Transverse colon (tissue), 4 donors: ENCODE measurements around the gene WWP2. TPM values are rescaled to one million over a fixed set of nuclear protein-coding genes. Genes with fewer than 3 reads are reported as not detected.

Source experiments
- DNase-seq: peaks from one replicate; pipeline ENCODE4 v3.0.0-alpha.2; 2019
- H3K27ac ChIP-seq, 4 donors: fragments of 200-600 bp; sonication (generic); 2 replicates each; pipeline ENCODE4 v1.5.1; 2016 to 2018; ENCODE audit warnings: inconsistent platforms in 4 of 4
- H3K27me3 ChIP-seq: fragments of 200-600 bp; sonication (generic); 2 replicates; pipeline ENCODE4 v1.5.1; 2017; ENCODE audit warnings: inconsistent platforms
- H3K36me3 ChIP-seq, 4 donors: fragments of 200-600 bp; sonication (generic); 2 replicates each; pipeline ENCODE4 v1.5.1; 2017 to 2019; ENCODE audit warnings: inconsistent platforms in 4 of 4
- H3K4me1 ChIP-seq, 4 donors: fragments of 200-600 bp; sonication (generic); 2 replicates each; pipeline ENCODE4 v1.5.1; 2017 to 2020; ENCODE audit warnings: inconsistent platforms in 4 of 4
- H3K4me3 ChIP-seq, 4 donors: fragments of 200-600 bp; sonication (generic); 1 replicate in 1 of 4; 2 replicates in 3 of 4; pipeline versions ENCODE4 v1.5.1 to v1.6.1; 2017 to 2019; ENCODE audit warnings: inconsistent platforms in 4 of 4
- H3K9me3 ChIP-seq, 2 donors: fragments of 200-600 bp; sonication (generic); 2 replicates each; pipeline ENCODE4 v1.5.1; 2017 to 2019; ENCODE audit warnings: inconsistent platforms in 2 of 2
- EP300 ChIP-seq: sonication (generic); formaldehyde crosslinking; IDR thresholded peaks from one replicate; pipeline ENCODE4 v1.6.1; 2017; ENCODE audit warnings: antibody characterized with exemption, low read depth
- POLR2A ChIP-seq: fragments of 450-650 bp; IDR thresholded peaks from one replicate; pipeline ENCODE4 v1.6.1; 2016; ENCODE audit warnings: antibody characterized with exemption, mild to moderate bottlenecking, moderate library complexity
- POLR2AphosphoS5 ChIP-seq, 3 donors: sonication (generic); formaldehyde crosslinking; IDR thresholded peaks; one replicate each; pipeline ENCODE4 v1.6.1; 2016; ENCODE audit warnings: antibody characterized with exemption in 3 of 3
- WGBS, 2 donors: methylation state at CpG; one replicate each; pipeline ENCODE4 v1.1.5; 2018; ENCODE audit warnings: low coverage in 1 of 2; 5-methylcytosine and 5-hydroxymethylcytosine counted together
- in situ Hi-C, 4 donors: fragments of 200-750 bp; cut with MboI; loops; one replicate each; pipeline versions ENCODE4 v1.15.0 to v1.15.1; 2017; ENCODE audit warnings: low sequenced_read_pairs in 3 of 4, low pct_ligation_motif_present in 1 of 4, low pct_unique_long_range_greater_than_20kb in 1 of 4
- intact Hi-C: fragments of 100-400 bp; cut with DNase I; formaldehyde crosslinking; loops from one replicate; pipeline ENCODE4 v1.15.1; 2023; ENCODE audit warnings: low total_unique reads
- total RNA-seq, 4 donors: library from RNA; depleted of rRNA; stranded (reverse); fragments of >200 nt; gene quantifications; one replicate each; pipeline ENCODE4 v1.1.0, GENCODE V29; 2016
- TF ChIP-seq, protein P1 (sequence below), 5 experiments: fragments of 200-600 bp in 3 of 5; fragments of 450-650 bp in 2 of 5; sonication (generic) in 3 of 5; IDR thresholded peaks; 1 replicate in 2 of 5; 2 replicates in 3 of 5; pipeline ENCODE4 v1.5.1; 2016 to 2017; ENCODE audit warnings: antibody characterized with exemption in 5 of 5, inconsistent platforms in 3 of 5, mild to moderate bottlenecking in 2 of 5, moderate library complexity in 1 of 5

WWP2 gene
- total RNA-seq, 4 donors from 2014 or later, result 66.8 to 157 (median 73.7) TPM

DNA sequence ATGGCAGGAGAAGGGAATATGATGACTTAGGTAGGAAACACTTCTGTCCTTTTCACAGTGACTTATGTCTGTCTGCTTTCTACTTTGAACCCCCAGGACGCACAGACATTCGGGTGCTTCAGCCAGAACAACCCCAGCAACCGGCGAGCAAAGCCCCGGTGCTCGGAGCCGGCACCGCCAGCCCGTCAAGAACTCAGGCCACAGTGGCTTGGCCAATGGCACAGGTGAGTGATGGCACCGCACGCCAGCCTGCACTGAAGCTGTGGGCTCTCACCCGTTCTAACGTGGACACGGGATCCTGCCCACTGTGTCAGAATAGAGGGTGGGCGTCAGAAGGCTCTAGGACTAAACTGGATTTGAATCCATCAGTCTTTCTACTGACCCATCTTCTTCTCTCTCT, 109.6 kb downstream of the WWP2 start:
- Histone ChIP-seq H3K9me3 (no peaks in the 10 kb centered on the region), H3K27ac (no peak overlapping the region), H3K36me3 (peaks cover 0 to 32% (median 14%) of the 10 kb centered on the region in 4 donors), H3K27me3 (no peaks in the 10 kb centered on the region), H3K4me1 (peaks cover 0 to 3% (median 0%) of the 10 kb centered on the region in 4 donors), H3K4me3 (no peak overlapping the region)
- no peak for TF ChIP-seq POLR2AphosphoS5 (IDR thresholded peaks at IDR 0.05)
- no peak for TF ChIP-seq EP300
- no peak for TF ChIP-seq POLR2A
- TF ChIP-seq, protein P1, sequence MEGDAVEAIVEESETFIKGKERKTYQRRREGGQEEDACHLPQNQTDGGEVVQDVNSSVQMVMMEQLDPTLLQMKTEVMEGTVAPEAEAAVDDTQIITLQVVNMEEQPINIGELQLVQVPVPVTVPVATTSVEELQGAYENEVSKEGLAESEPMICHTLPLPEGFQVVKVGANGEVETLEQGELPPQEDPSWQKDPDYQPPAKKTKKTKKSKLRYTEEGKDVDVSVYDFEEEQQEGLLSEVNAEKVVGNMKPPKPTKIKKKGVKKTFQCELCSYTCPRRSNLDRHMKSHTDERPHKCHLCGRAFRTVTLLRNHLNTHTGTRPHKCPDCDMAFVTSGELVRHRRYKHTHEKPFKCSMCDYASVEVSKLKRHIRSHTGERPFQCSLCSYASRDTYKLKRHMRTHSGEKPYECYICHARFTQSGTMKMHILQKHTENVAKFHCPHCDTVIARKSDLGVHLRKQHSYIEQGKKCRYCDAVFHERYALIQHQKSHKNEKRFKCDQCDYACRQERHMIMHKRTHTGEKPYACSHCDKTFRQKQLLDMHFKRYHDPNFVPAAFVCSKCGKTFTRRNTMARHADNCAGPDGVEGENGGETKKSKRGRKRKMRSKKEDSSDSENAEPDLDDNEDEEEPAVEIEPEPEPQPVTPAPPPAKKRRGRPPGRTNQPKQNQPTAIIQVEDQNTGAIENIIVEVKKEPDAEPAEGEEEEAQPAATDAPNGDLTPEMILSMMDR (IDR thresholded peaks at IDR 0.05), result no peak
- intact Hi-C loops, result no loop called here
- in situ Hi-C loops, result no loop called here
- 93% methylated on average over 15 of the region's 15 CpGs; no CpG with 5 or more reads in 1 of the 2 donors for WGBS, 2 donors
- DNase-seq, result no peak

DNA sequence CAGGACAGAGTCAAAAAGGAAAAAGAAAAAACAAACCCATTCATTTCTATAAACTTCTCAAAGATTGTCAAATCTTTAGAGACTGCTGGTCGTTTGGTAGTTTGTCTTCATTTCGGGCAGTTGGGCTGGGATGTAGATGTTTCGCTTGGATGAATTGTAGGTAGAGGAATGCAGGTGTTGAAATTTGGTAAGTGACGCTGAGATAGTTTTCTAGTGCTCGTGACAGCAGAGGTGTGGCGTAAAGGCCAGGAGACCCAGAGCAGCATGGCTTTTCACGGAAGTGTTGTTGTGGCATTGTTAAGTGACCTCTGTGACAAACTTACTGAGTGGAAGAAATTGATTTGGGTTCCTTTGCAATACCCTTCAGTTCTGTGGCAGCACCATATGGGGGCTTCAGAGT, 110.8 kb downstream of the WWP2 start:
- Histone ChIP-seq H3K36me3 (peaks cover 0 to 41% (median 20%) of the 10 kb centered on the region in 4 donors), H3K9me3 (no peaks in the 10 kb centered on the region), H3K4me3 (no peak overlapping the region), H3K27ac (no peak overlapping the region), H3K4me1 (peaks cover 0 to 1% (median 0%) of the 10 kb centered on the region in 4 donors), H3K27me3 (no peaks in the 10 kb centered on the region)
- no peak for DNase-seq
- TF ChIP-seq POLR2A, result no peak
- TF ChIP-seq EP300, result no peak
- TF ChIP-seq POLR2AphosphoS5 (IDR thresholded peaks at IDR 0.05), result no peak
- TF ChIP-seq, protein P1 (IDR thresholded peaks at IDR 0.05), result no peak
- WGBS, 2 donors, result 91 to 94% methylated on average over 6 to 7 of the region's 7 CpGs
- in situ Hi-C loops (no loop called here), intact Hi-C loops (no loop called here)

DNA sequence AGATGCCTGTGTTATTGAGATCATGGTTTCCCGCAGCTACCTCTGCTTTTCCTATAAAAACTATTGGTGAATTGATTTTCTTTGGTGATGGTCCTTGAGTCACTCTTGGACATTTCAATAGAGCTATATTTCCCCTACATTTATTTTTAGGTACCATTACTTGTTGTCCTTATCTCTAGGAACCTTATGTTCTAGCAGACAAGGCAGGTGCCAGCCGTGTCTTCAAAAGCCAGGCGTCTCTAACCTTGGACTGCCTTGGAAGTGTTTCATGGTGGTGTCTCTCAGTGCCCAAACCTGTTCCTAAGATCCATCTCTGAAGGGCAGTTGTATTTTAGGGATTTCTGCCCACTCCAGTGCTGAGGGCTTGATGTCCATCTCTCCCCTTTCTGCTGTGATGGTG, 111.7 kb downstream of the WWP2 start:
- in situ Hi-C loops (no loop called here), intact Hi-C loops (no loop called here)
- 97 to 100% methylated on average over 1 to 3 of the region's 3 CpGs for WGBS, 2 donors
- H3K36me3 ChIP-seq, result peaks cover 0 to 42% (median 22%) of the 10 kb centered on the region in 4 donors
- H3K27me3 ChIP-seq, result no peaks in the 10 kb centered on the region
- H3K9me3 ChIP-seq, result no peaks in the 10 kb centered on the region
- no peak overlapping the region for H3K27ac ChIP-seq
- TF ChIP-seq, protein P1 (IDR thresholded peaks at IDR 0.05), result no peak
- no peak for TF ChIP-seq POLR2A
- TF ChIP-seq EP300, result no peak
- TF ChIP-seq POLR2AphosphoS5 (IDR thresholded peaks at IDR 0.05), result no peak
- H3K4me3 ChIP-seq, result no peak overlapping the region
- H3K4me1 ChIP-seq, result no peaks in the 10 kb centered on the region
- no peak for DNase-seq

DNA sequence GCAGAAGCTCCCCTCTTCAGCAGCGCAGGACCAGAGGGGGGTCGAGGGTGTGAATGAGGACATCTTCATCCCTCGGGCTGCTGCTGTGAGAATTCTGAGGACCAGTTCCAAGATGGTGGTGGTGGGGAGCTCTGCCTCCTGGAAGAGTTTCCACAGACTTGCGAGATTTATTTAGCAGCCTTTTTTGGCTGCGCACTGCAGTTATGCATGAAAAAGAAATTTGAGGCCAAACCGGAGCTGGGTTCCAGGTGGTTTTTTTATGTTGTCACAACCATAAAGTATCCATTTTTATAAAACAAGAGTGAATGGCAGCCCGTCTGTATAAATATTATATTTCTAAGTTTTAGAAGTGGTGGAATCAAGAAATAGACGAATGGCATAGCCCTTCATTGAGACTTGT, 112.1 kb downstream of the WWP2 start:
- peaks cover 0 to 42% (median 22%) of the 10 kb centered on the region in 4 donors for H3K36me3 ChIP-seq
- in situ Hi-C loops, result no loop called here

More for the DNA sequence above, 112.1 kb downstream of the WWP2 start:
- H3K4me3 ChIP-seq, result no peak overlapping the region
- 84 to 92% methylated on average over 5 to 8 of the region's 8 CpGs for WGBS, 2 donors
- H3K9me3 ChIP-seq, result no peaks in the 10 kb centered on the region
- TF ChIP-seq POLR2AphosphoS5 (IDR thresholded peaks at IDR 0.05) (no peak), POLR2A (no peak), EP300 (no peak)
- TF ChIP-seq, protein P1 (IDR thresholded peaks at IDR 0.05), result no peak
- H3K4me1 ChIP-seq, result no peaks in the 10 kb centered on the region
- no peak overlapping the region for H3K27ac ChIP-seq
- H3K27me3 ChIP-seq, result no peaks in the 10 kb centered on the region
- DNase-seq, result no peak
- intact Hi-C loops, result no loop called here
